Activated gamma-delta T cell (primary cell): Measurements from ENCODE around the gene OR2V2.
"Not testable (repeated sequence)": the region's sequence is repeated elsewhere in the genome, so short reads cannot be mapped to it uniquely, and the experiment has no call there.

ENCODE experiments used
- DNase-seq: peaks from one replicate; lab custom pipeline; 2025; lab: John Stamatoyannopoulos, UW
- total RNA-seq, 2 donors: gene quantifications; one replicate each; lab custom pipeline; 2026; lab: John Stamatoyannopoulos, UW

OR2V2 gene
- total RNA-seq = 0 reads per million in 2 donors

- not testable (repeated sequence) for DNase-seq
Observed at GRCh38 chr5:181146927-181147636, at the start of gene OR2V2. TSS of gene OR2V2 (plus strand) at chr5:181147586. CDS start at chr5:181154943, 7,357 bp downstream.

- not testable (repeated sequence) for DNase-seq
Observed at GRCh38 chr5:181097759-181098491, 49.5 kb upstream of the OR2V2 start.

GRCh38 chr5:181098762-181099601, 48.4 kb upstream of the OR2V2 start:
- no peak for DNase-seq

GRCh38 chr5:181099602-181100086, 47.7 kb upstream of the OR2V2 start:
- DNase-seq = no peak

GRCh38 chr5:181100121-181100875, 47.1 kb upstream of the OR2V2 start:
- DNase-seq = no peak

GRCh38 chr5:181101030-181101641, 46.2 kb upstream of the OR2V2 start:
- DNase-seq = not testable (repeated sequence)

GRCh38 chr5:181101930-181102674, 45.3 kb upstream of the OR2V2 start:
- not testable (repeated sequence) for DNase-seq

GRCh38 chr5:181104259-181104568, 43.2 kb upstream of the OR2V2 start:
- DNase-seq = not testable (repeated sequence)

- DNase-seq = not testable (repeated sequence)
Observed at GRCh38 chr5:181104606-181105390, 42.6 kb upstream of the OR2V2 start.

- DNase-seq = no peak
Observed at GRCh38 chr5:181105391-181106025, 41.9 kb upstream of the OR2V2 start.

GRCh38 chr5:181107699-181108098, 39.7 kb upstream of the OR2V2 start:
- no peak for DNase-seq

- DNase-seq = no peak
Observed at GRCh38 chr5:181108578-181109165, 38.7 kb upstream of the OR2V2 start.

GRCh38 chr5:181109489-181110013, 37.8 kb upstream of the OR2V2 start:
- DNase-seq = no peak

GRCh38 chr5:181111010-181111409, 36.4 kb upstream of the OR2V2 start:
- DNase-seq = no peak

- DNase-seq = no peak
Observed at GRCh38 chr5:181112476-181112875, 34.9 kb upstream of the OR2V2 start.

GRCh38 chr5:181113572-181113971, 33.8 kb upstream of the OR2V2 start:
- DNase-seq = not testable (repeated sequence)

GRCh38 chr5:181114284-181114843, 33.0 kb upstream of the OR2V2 start:
- DNase-seq = no peak
